HCT116 (cell line): Measurements from ENCODE around the gene PNMA8C. TPM values are rescaled to one million over a fixed set of nuclear protein-coding genes. Genes with fewer than 3 reads are reported as not detected.

Source experiments
- ATAC-seq: fragments of 200-7000 bp; cut with Tn5 transposase; 2 replicates; pipeline ENCODE4 v1.9.1; 2020; ENCODE audit warnings: mild to moderate bottlenecking, moderate library complexity
- BruUV-seq: library from RNA; stranded (reverse); fragments of 400-500 nt; replicated peaks from 2 replicates; lab custom pipeline; 2021; lab: Mats Ljungman, UMichigan
- CTCF ChIA-PET: fragments of 300-600 bp; sonication (Branson Sonifier 250); formaldehyde crosslinking; loops from one replicate; lab custom pipeline; 2021; ENCODE audit warnings: antibody characterized with exemption; lab: Charles Lee
- POLR2A ChIA-PET: fragments of 300-600, 350-600 bp; sonication (Branson Sonifier 250); formaldehyde crosslinking; loops from one replicate; lab custom pipeline; 2021; ENCODE audit warnings: antibody characterized with exemption; lab: Charles Lee
- RAD21 ChIA-PET, 2 experiments: fragments of 300-600 bp; sonication (Branson Sonifier 250); formaldehyde crosslinking; loops; one replicate each; lab custom pipeline; 2023; ENCODE audit warnings: low total read pairs in 2 of 2; ENCODE audit not compliant: uncharacterized antibody in 2 of 2, unreplicated experiment in 2 of 2, low non-redundant PET in 1 of 2; lab: Charles Lee
- DNase-seq: peaks from one replicate; pipeline ENCODE4 v3.0.0-alpha.2; 2010; ENCODE audit warnings: low read depth, low spot score
- H2AFZ ChIP-seq: fragments of 200-600 bp; shearing (Covaris generic), sonication (generic); 2 replicates; pipeline ENCODE4 v1.6.1; 2017; ENCODE audit warnings: low read depth, mixed run types, mixed read lengths, antibody characterized with exemption, low read length; ENCODE audit not compliant: poor library complexity, severe bottlenecking
- H3K27ac ChIP-seq: 2 replicates; pipeline ENCODE4 v1.5.1; 2012; ENCODE audit warnings: low read depth, low read length
- H3K27me3 ChIP-seq: fragments of 200-600 bp; sonication (generic); 2 replicates; pipeline ENCODE4 v1.6.1; 2016; ENCODE audit warnings: mixed run types, low read length, mixed read lengths; ENCODE audit not compliant: insufficient read depth
- H3K36me3 ChIP-seq, 2 experiments: fragments of 200-500 bp in 1 of 2; fragments of 200-600 bp in 1 of 2; sonication (Bioruptor generic) in 1 of 2; sonication (generic) in 1 of 2; 2 replicates each; pipeline versions ENCODE4 v1.5.1 to v1.6.1; 2014 to 2016; ENCODE audit warnings: low read length in 2 of 2, inconsistent platforms in 1 of 2, mixed read lengths in 1 of 2, mixed run types in 1 of 2; ENCODE audit not compliant: insufficient read depth in 2 of 2, control insufficient read depth in 1 of 2
- H3K4me1 ChIP-seq, 2 experiments: fragments of 200-600 bp in 1 of 2; sonication (generic) in 1 of 2; 2 replicates each; pipeline versions ENCODE4 v1.5.1 to v1.6.1; 2012 to 2017; ENCODE audit warnings: low read length in 2 of 2, inconsistent platforms in 1 of 2, mild to moderate bottlenecking in 1 of 2, mixed read lengths in 1 of 2, mixed run types in 1 of 2, moderate library complexity in 1 of 2; ENCODE audit not compliant: insufficient read depth in 2 of 2, control insufficient read depth in 1 of 2
- H3K4me2 ChIP-seq: fragments of 200-600 bp; sonication (generic); 2 replicates; pipeline ENCODE4 v1.6.1; 2017; ENCODE audit warnings: mixed run types, low read length, mixed read lengths
- H3K4me3 ChIP-seq, 2 experiments: fragments of 200-600 bp in 1 of 2; sonication (generic) in 1 of 2; replicated peaks in 1 of 2; 2 replicates each; pipeline ENCODE4 v1.5.1; 2011 to 2016; ENCODE audit warnings: low read length in 2 of 2, control low read depth in 1 of 2, low read depth in 1 of 2, mild to moderate bottlenecking in 1 of 2, mixed read lengths in 1 of 2, mixed run types in 1 of 2
- H3K79me2 ChIP-seq: fragments of 200-600 bp; sonication (generic); 2 replicates; pipeline ENCODE4 v1.6.1; 2017; ENCODE audit warnings: mild to moderate bottlenecking, mixed run types, low read length, moderate library complexity, mixed read lengths; ENCODE audit not compliant: insufficient read depth
- H3K9ac ChIP-seq: fragments of 200-600 bp; sonication (generic); 2 replicates; pipeline ENCODE4 v1.6.1; 2016; ENCODE audit warnings: low read length, mixed read lengths
- H3K9me2 ChIP-seq: fragments of 200-600 bp; sonication (generic), shearing (Covaris generic); 2 replicates; pipeline ENCODE4 v1.6.1; 2017; ENCODE audit warnings: mixed run types, mild to moderate bottlenecking, moderate library complexity; ENCODE audit not compliant: insufficient read depth
- H3K9me3 ChIP-seq, 2 experiments: fragments of 200-500 bp in 1 of 2; fragments of 200-600 bp in 1 of 2; sonication (Bioruptor generic) in 1 of 2; sonication (generic) in 1 of 2; 2 replicates each; pipeline ENCODE4 v1.6.1; 2014 to 2017; ENCODE audit warnings: low read length in 2 of 2, mixed read lengths in 2 of 2, inconsistent platforms in 1 of 2, low read depth in 1 of 2, mild to moderate bottlenecking in 1 of 2, mixed run types in 1 of 2, moderate library complexity in 1 of 2; ENCODE audit not compliant: control insufficient read depth in 1 of 2, insufficient read depth in 1 of 2
- H4K20me1 ChIP-seq: fragments of 200-600 bp; sonication (generic), shearing (Covaris generic); 2 replicates; pipeline ENCODE4 v1.6.1; 2017; ENCODE audit warnings: mixed run types, mild to moderate bottlenecking, moderate library complexity; ENCODE audit not compliant: insufficient read depth
- CBX3 ChIP-seq: IDR thresholded peaks from 2 replicates; pipeline ENCODE4 v1.6.1; 2012; ENCODE audit warnings: low read depth
- EGR1 ChIP-seq: IDR thresholded peaks from 2 replicates; pipeline ENCODE4 v1.6.1; 2012; ENCODE audit warnings: low read depth
- ELF1 ChIP-seq: IDR thresholded peaks from 2 replicates; pipeline ENCODE4 v1.6.1; 2012; ENCODE audit warnings: low read depth, borderline replicate concordance
- EZH2 ChIP-seq: fragments of 200-600 bp; sonication (generic); IDR thresholded peaks from 2 replicates; pipeline ENCODE4 v1.6.1; 2017; ENCODE audit warnings: antibody characterized with exemption, mixed run types
- EZH2phosphoT487 ChIP-seq: fragments of 200-600 bp; IDR thresholded peaks from 2 replicates; pipeline ENCODE4 v1.6.1; 2018; ENCODE audit warnings: antibody characterized with exemption, borderline replicate concordance
- FOSL1 ChIP-seq: IDR thresholded peaks from 2 replicates; pipeline ENCODE4 v1.6.1; 2012; ENCODE audit warnings: low read depth
- JUND ChIP-seq: IDR thresholded peaks from 2 replicates; pipeline ENCODE4 v1.6.1; 2012
- POLR2A ChIP-seq: IDR thresholded peaks from 2 replicates; pipeline ENCODE4 v1.7.0; 2011; ENCODE audit warnings: borderline replicate concordance; ENCODE audit not compliant: insufficient read depth, insufficient read length; ENCODE audit errors: extremely low read depth
- RAD21 ChIP-seq: IDR thresholded peaks from 2 replicates; pipeline ENCODE4 v1.6.1; 2012; ENCODE audit warnings: low read depth, mild to moderate bottlenecking
- SP1 ChIP-seq: IDR thresholded peaks from 2 replicates; pipeline ENCODE4 v1.6.1; 2012; ENCODE audit warnings: low read depth
- intact Hi-C: fragments of 100-400 bp; cut with micrococcal nuclease; formaldehyde crosslinking; loops from 2 replicates; pipeline ENCODE4 v1.10.0; 2022
- total RNA-seq: library from RNA; stranded (reverse); gene quantifications from one replicate; pipeline ENCODE4 v1.2.1, GENCODE V29; 2021; ENCODE audit not compliant: unreplicated experiment
- TF ChIP-seq, protein P1 (sequence below): IDR thresholded peaks from 2 replicates; pipeline ENCODE4 v1.6.1; 2012
- TF ChIP-seq, protein P2 (sequence below): IDR thresholded peaks from 2 replicates; pipeline ENCODE4 v1.6.1; 2011; ENCODE audit warnings: mild to moderate bottlenecking, low read length, moderate library complexity; ENCODE audit not compliant: insufficient replicate concordance; ENCODE audit errors: extremely low read depth
- TF ChIP-seq, protein P3 (sequence below), 3 experiments: fragments of 200-600 bp in 1 of 3; sonication (generic) in 1 of 3; IDR thresholded peaks in 2 of 3; conservative IDR thresholded peaks in 1 of 3; 2 replicates each; pipeline ENCODE4 v1.5.1; 2012 to 2017; ENCODE audit warnings: low read depth in 2 of 3, low read length in 2 of 3, antibody characterized with exemption in 1 of 3, borderline replicate concordance in 1 of 3, control low read depth in 1 of 3, mild to moderate bottlenecking in 1 of 3, mixed read lengths in 1 of 3, mixed run types in 1 of 3, moderate library complexity in 1 of 3; ENCODE audit not compliant: insufficient read depth in 1 of 3
- TF ChIP-seq, protein P4 (sequence below): IDR thresholded peaks from 2 replicates; pipeline ENCODE4 v1.6.1; 2012
- TF ChIP-seq, protein P5 (sequence below): IDR thresholded peaks from 2 replicates; pipeline ENCODE4 v1.6.1; 2012; ENCODE audit warnings: low read depth

The PNMA8C gene
- total RNA-seq, 1 experiment from 2014 or later = not detected

DNA sequence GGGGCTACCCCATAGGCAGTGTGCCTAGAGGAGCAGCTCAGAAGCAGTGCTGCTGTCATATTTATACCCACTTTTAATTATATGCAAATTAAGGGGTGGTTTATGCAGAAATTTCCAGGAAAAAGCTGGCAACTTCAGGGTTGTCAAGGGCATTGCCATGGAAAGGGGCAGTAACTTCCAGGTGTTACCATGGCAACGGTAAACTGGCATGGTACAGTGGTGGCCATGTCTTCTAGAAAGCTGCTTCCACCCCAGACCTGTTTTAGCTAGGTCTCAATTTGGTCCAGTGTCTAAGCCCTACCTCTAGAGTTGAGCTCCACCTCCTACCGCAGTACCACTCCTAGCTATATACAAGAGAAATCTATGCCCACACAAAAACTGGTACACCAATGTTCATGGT lies 31.3 kb upstream of the PNMA8C start:
- RAD21 ChIA-PET = no interaction called here
- no peaks in the 10 kb centered on the region for H3K27me3 ChIP-seq
- CTCF ChIA-PET = no interaction called here
- no TSS peak for BruUV-seq
- ATAC-seq = no peak
- no peaks in the 10 kb centered on the region for H3K36me3 ChIP-seq
- no peaks in the 10 kb centered on the region for H3K9me2 ChIP-seq
- H3K4me1 ChIP-seq = no peaks in the 10 kb centered on the region
- TF ChIP-seq, protein P1, sequence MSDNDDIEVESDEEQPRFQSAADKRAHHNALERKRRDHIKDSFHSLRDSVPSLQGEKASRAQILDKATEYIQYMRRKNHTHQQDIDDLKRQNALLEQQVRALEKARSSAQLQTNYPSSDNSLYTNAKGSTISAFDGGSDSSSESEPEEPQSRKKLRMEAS = no peak
- TF ChIP-seq EZH2phosphoT487 (no peak), ELF1 (no peak), POLR2A (no peak), EGR1 (no peak), RAD21 (no peak), EZH2 (no peak), JUND (no peak), SP1 (no peak), CBX3 (no peak), FOSL1 (no peak)
- TF ChIP-seq, protein P2, sequence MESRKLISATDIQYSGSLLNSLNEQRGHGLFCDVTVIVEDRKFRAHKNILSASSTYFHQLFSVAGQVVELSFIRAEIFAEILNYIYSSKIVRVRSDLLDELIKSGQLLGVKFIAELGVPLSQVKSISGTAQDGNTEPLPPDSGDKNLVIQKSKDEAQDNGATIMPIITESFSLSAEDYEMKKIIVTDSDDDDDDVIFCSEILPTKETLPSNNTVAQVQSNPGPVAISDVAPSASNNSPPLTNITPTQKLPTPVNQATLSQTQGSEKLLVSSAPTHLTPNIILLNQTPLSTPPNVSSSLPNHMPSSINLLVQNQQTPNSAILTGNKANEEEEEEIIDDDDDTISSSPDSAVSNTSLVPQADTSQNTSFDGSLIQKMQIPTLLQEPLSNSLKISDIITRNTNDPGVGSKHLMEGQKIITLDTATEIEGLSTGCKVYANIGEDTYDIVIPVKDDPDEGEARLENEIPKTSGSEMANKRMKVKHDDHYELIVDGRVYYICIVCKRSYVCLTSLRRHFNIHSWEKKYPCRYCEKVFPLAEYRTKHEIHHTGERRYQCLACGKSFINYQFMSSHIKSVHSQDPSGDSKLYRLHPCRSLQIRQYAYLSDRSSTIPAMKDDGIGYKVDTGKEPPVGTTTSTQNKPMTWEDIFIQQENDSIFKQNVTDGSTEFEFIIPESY = no peak
- TF ChIP-seq, protein P3, sequence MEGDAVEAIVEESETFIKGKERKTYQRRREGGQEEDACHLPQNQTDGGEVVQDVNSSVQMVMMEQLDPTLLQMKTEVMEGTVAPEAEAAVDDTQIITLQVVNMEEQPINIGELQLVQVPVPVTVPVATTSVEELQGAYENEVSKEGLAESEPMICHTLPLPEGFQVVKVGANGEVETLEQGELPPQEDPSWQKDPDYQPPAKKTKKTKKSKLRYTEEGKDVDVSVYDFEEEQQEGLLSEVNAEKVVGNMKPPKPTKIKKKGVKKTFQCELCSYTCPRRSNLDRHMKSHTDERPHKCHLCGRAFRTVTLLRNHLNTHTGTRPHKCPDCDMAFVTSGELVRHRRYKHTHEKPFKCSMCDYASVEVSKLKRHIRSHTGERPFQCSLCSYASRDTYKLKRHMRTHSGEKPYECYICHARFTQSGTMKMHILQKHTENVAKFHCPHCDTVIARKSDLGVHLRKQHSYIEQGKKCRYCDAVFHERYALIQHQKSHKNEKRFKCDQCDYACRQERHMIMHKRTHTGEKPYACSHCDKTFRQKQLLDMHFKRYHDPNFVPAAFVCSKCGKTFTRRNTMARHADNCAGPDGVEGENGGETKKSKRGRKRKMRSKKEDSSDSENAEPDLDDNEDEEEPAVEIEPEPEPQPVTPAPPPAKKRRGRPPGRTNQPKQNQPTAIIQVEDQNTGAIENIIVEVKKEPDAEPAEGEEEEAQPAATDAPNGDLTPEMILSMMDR (IDR thresholded peaks at IDR 0.05 in 2 of 3, conservative IDR thresholded peaks at IDR 0.05 in 1 of 3; ENCODE audit: borderline replicate concordance in 1 of 3, insufficient read depth in 1 of 3, low read depth in 2 of 3, low read length in 2 of 3) = no peak
- TF ChIP-seq, protein P4, sequence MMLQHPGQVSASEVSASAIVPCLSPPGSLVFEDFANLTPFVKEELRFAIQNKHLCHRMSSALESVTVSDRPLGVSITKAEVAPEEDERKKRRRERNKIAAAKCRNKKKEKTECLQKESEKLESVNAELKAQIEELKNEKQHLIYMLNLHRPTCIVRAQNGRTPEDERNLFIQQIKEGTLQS = no peak
- TF ChIP-seq, protein P5, sequence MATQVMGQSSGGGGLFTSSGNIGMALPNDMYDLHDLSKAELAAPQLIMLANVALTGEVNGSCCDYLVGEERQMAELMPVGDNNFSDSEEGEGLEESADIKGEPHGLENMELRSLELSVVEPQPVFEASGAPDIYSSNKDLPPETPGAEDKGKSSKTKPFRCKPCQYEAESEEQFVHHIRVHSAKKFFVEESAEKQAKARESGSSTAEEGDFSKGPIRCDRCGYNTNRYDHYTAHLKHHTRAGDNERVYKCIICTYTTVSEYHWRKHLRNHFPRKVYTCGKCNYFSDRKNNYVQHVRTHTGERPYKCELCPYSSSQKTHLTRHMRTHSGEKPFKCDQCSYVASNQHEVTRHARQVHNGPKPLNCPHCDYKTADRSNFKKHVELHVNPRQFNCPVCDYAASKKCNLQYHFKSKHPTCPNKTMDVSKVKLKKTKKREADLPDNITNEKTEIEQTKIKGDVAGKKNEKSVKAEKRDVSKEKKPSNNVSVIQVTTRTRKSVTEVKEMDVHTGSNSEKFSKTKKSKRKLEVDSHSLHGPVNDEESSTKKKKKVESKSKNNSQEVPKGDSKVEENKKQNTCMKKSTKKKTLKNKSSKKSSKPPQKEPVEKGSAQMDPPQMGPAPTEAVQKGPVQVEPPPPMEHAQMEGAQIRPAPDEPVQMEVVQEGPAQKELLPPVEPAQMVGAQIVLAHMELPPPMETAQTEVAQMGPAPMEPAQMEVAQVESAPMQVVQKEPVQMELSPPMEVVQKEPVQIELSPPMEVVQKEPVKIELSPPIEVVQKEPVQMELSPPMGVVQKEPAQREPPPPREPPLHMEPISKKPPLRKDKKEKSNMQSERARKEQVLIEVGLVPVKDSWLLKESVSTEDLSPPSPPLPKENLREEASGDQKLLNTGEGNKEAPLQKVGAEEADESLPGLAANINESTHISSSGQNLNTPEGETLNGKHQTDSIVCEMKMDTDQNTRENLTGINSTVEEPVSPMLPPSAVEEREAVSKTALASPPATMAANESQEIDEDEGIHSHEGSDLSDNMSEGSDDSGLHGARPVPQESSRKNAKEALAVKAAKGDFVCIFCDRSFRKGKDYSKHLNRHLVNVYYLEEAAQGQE = no peak
- H3K79me2 ChIP-seq = no peaks in the 10 kb centered on the region
- H3K27ac ChIP-seq = no peak overlapping the region
- POLR2A ChIA-PET = no interaction called here
- H4K20me1 ChIP-seq = no peaks in the 10 kb centered on the region
- no peaks in the 10 kb centered on the region for H3K9me3 ChIP-seq
- no peak for DNase-seq
- intact Hi-C loops = no loop called here
- no peak overlapping the region for H2AFZ ChIP-seq
- no peak overlapping the region for H3K4me2 ChIP-seq
- H3K4me3 ChIP-seq = no peak overlapping the region
- no peak overlapping the region for H3K9ac ChIP-seq
